K562 (cell line): Measurements from ENCODE around the gene PDE6C. TPM values are rescaled to one million over a fixed set of nuclear protein-coding genes. Genes with fewer than 3 reads are reported as not detected.

Experiments used
- ATAC-seq: fragments of 200-7000 bp; cut with Tn5 transposase; 3 replicates; pipeline ENCODE4 v1.9.1; 2020; ENCODE audit warnings: moderate library complexity
- BruUV-seq: library from RNA; stranded (reverse); fragments of 400-500 nt; replicated peaks from 2 replicates; lab custom pipeline; 2021; lab: Mats Ljungman, UMichigan
- CTCF ChIA-PET: fragments of 300-600 bp; formaldehyde crosslinking; extraction: SDS; loops from one replicate; lab custom pipeline; 2021; ENCODE audit warnings: low intra/inter-chr PET ratio; lab: Yijun Ruan, JAX
- POLR2A ChIA-PET: fragments of 300-600, 350-650 bp; sonication (Branson Sonifier 250); formaldehyde crosslinking; extraction: SDS; loops from one replicate; lab custom pipeline; 2021; ENCODE audit warnings: antibody characterized with exemption, inconsistent platforms; lab: Yijun Ruan, JAX
- DNase-seq, 4 experiments: peaks; one replicate each; pipeline versions ENCODE4 v3.0.0 to v3.0.0-alpha.2; 2011 to 2018; ENCODE audit warnings: low spot score in 3 of 4, mixed read lengths in 3 of 4; ENCODE audit errors: extremely low read depth in 1 of 4
- FAIRE-seq: peaks from 2 replicates; lab custom pipeline; 2011; peaks lifted over from hg19 to GRCh38; lab: Jason Lieb, UNC
- H2AFZ ChIP-seq: 2 replicates; pipeline ENCODE4 v1.6.0; 2011; ENCODE audit warnings: low read depth, low read length, control low read depth, inconsistent platforms
- H3K27ac ChIP-seq: fragments of 200-600 bp; 3 replicates; pipeline ENCODE4 v1.8.0; 2011; ENCODE audit warnings: low read depth, mild to moderate bottlenecking, control low read depth, inconsistent platforms, low read length, moderate library complexity, mixed read lengths; ENCODE audit errors: extremely low read depth
- H3K27me3 ChIP-seq, 2 experiments: fragments of 300-600 bp in 1 of 2; 2 replicates in 1 of 2; 3 replicates in 1 of 2; pipeline versions ENCODE4 v1.6.0 to v1.8.0; 2011; ENCODE audit warnings: inconsistent platforms in 2 of 2, low read length in 2 of 2, mild to moderate bottlenecking in 1 of 2, mixed read lengths in 1 of 2, moderate library complexity in 1 of 2; ENCODE audit not compliant: control insufficient read depth in 2 of 2, insufficient read depth in 2 of 2
- H3K36me3 ChIP-seq: fragments of 300-600 bp; 3 replicates; pipeline ENCODE4 v1.8.0; 2011; ENCODE audit warnings: mild to moderate bottlenecking, low read length, inconsistent platforms; ENCODE audit not compliant: control insufficient read depth, insufficient read depth
- H3K4me1 ChIP-seq, 2 experiments: fragments of 200-600 bp in 1 of 2; replicated peaks in 1 of 2; 2 replicates in 1 of 2; 3 replicates in 1 of 2; pipeline versions ENCODE4 v1.5.1 to v1.8.0; 2011; ENCODE audit warnings: inconsistent platforms in 2 of 2, low read length in 2 of 2, mild to moderate bottlenecking in 1 of 2, mixed read lengths in 1 of 2, moderate library complexity in 1 of 2; ENCODE audit not compliant: control insufficient read depth in 2 of 2, insufficient read depth in 2 of 2
- H3K4me2 ChIP-seq: 2 replicates; pipeline ENCODE4 v1.6.1; 2011; ENCODE audit warnings: low read length, control low read depth, inconsistent platforms, mixed read lengths; ENCODE audit not compliant: insufficient read depth
- H3K4me3 ChIP-seq: fragments of 200-600 bp; sonication (generic), shearing (Covaris generic); 2 replicates; pipeline ENCODE4 v1.5.1; 2016; ENCODE audit warnings: control low read depth, inconsistent platforms
- H3K79me2 ChIP-seq: fragments of 200-600 bp; 3 replicates; pipeline ENCODE4 v1.8.0; 2011; ENCODE audit warnings: low read length, inconsistent platforms; ENCODE audit not compliant: control insufficient read depth, insufficient read depth
- H3K9ac ChIP-seq, 2 experiments: 2 replicates each; pipeline versions ENCODE4 v1.6.0 to v1.6.1; 2011; ENCODE audit warnings: low read depth in 2 of 2, low read length in 2 of 2, control low read depth in 1 of 2, inconsistent platforms in 1 of 2, mild to moderate bottlenecking in 1 of 2, mixed read lengths in 1 of 2; ENCODE audit not compliant: insufficient read depth in 1 of 2
- H3K9me1 ChIP-seq: one replicate; pipeline ENCODE4 v1.6.0; 2011; ENCODE audit warnings: inconsistent platforms, mild to moderate bottlenecking, low read length, moderate library complexity; ENCODE audit not compliant: control insufficient read depth, insufficient read depth
- H3K9me3 ChIP-seq: replicated peaks from 2 replicates; pipeline ENCODE4 v1.5.1; 2011; ENCODE audit warnings: low read depth, low read length, inconsistent platforms; ENCODE audit not compliant: control insufficient read depth, insufficient read depth
- H4K20me1 ChIP-seq: replicated peaks from 2 replicates; pipeline ENCODE4 v1.6.1; 2011; ENCODE audit warnings: low read length, inconsistent platforms, mixed read lengths; ENCODE audit not compliant: control insufficient read depth, insufficient read depth
- CSDE1 ChIP-seq, 2 experiments: fragments of 450-650 bp; IDR thresholded peaks; 2 replicates each; pipeline ENCODE4 v1.6.1; 2016; ENCODE audit warnings: mild to moderate bottlenecking in 1 of 2
- KDM1A ChIP-seq, 2 experiments: fragments of 450-650 bp; IDR thresholded peaks; 2 replicates each; pipeline ENCODE4 v1.6.1; 2016; ENCODE audit warnings: mild to moderate bottlenecking in 2 of 2
- MYNN ChIP-seq, 2 experiments: sonication (generic); formaldehyde crosslinking in 1 of 2; IDR thresholded peaks; 2 replicates each; pipeline versions ENCODE4 v1.5.0 to v1.6.1; 2016 to 2020; ENCODE audit warnings: antibody characterized with exemption in 1 of 2, missing genetic modification reagents in 1 of 2
- RFX1 ChIP-seq: fragments of 450-650 bp; IDR thresholded peaks from 2 replicates; pipeline ENCODE4 v1.6.1; 2016; ENCODE audit warnings: mild to moderate bottlenecking, moderate library complexity
- ZNF431 ChIP-seq: sonication (generic); formaldehyde crosslinking; IDR thresholded peaks from 2 replicates; pipeline ENCODE4 v1.8.0; 2022; ENCODE audit warnings: mild to moderate bottlenecking, missing genetic modification reagents
- ZNF75A ChIP-seq: fragments of 450-650 bp; formaldehyde crosslinking; IDR thresholded peaks from 2 replicates; pipeline ENCODE4 v1.4.0; 2020; ENCODE audit warnings: mild to moderate bottlenecking
- ZNF830 ChIP-seq: fragments of 250-450 bp; sonication (Bioruptor Pico); IDR thresholded peaks from 2 replicates; pipeline ENCODE4 v1.5.0; 2021; ENCODE audit warnings: mild to moderate bottlenecking
- WGBS: fragments of 100-300 bp; shearing (Covaris generic); methylation state at CpG from one replicate; pipeline ENCODE4 v1.1.6; 2016; ENCODE audit warnings: low coverage, mixed read lengths; ENCODE audit not compliant: insufficient coverage; ENCODE audit errors: missing lambda C conversion rate; 5-methylcytosine and 5-hydroxymethylcytosine counted together
- in situ Hi-C: fragments of 300-500 bp; cut with MboI; formaldehyde crosslinking; loops from 4 replicates; pipeline ENCODE4 v1.15.0; 2018; ENCODE audit warnings: inconsistent platforms, mixed read lengths
- intact Hi-C: fragments of 100-400 bp; cut with micrococcal nuclease; formaldehyde crosslinking; loops from 2 replicates; pipeline ENCODE4 v1.14.2; 2022
- polyA plus RNA-seq, 8 experiments: library from polyadenylated mRNA; depleted of rRNA in 4 of 8; stranded (reverse) in 5 of 8; unstranded in 3 of 8; fragments of >200 nt; fragmentation: Nextera tagmentation in 2 of 8; fragmentation: Illumina TruSeq in 1 of 8; extraction: Ambion mirVana in 2 of 8; extraction: Trizol in 1 of 8; gene quantifications; 2 replicates each; pipeline versions ENCODE4 v1.2.1 to v1.2.3, GENCODE V29; 2011 to 2014; ENCODE audit warnings: inconsistent platforms in 1 of 8, missing spikeins in 1 of 8
- total RNA-seq, 7 experiments: library from RNA; depleted of rRNA in 6 of 7; stranded (reverse); fragments of >200 nt in 6 of 7; fragmentation: Illumina TruSeq in 2 of 7; extraction: Trizol in 2 of 7; gene quantifications; 2 replicates each; pipeline versions ENCODE4 v1.2.1 to v1.2.3, GENCODE V29; 2011 to 2021; ENCODE audit warnings: low replicate concordance in 1 of 7
- TF ChIP-seq, protein P1 (sequence below): fragments of 450-650 bp; IDR thresholded peaks from 2 replicates; pipeline ENCODE4 v1.6.1; 2014; ENCODE audit warnings: low read depth, mild to moderate bottlenecking, moderate library complexity, borderline replicate concordance

Gene PDE6C
- total and polyA plus RNA-seq, 9 of the 15 experiments (the other 6 are each of a cell fraction or from before 2014, with no cell fraction given), result not detected

DNA sequence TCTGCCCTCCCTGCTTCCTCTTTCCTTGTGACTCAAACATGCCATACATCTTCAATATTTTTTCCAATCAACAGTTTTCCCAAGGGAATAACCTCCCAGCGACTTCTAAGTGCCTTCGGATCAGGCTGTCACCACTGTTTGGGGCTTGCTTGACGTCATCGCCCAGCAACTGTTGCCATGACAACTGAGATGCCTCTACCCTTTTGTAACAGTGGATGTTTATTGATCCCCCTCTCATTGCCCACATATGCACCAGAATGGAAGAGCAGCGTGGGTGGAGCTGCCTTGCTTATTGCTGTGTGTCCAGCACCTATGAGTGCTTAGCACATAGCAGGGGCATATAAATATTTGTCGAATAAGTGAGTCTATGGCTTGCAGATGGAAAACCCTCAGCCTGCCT is 31.5 kb upstream of the PDE6C start:
- TF ChIP-seq KDM1A (IDR thresholded peaks at IDR 0.05), result no peak
- TF ChIP-seq, protein P1, sequence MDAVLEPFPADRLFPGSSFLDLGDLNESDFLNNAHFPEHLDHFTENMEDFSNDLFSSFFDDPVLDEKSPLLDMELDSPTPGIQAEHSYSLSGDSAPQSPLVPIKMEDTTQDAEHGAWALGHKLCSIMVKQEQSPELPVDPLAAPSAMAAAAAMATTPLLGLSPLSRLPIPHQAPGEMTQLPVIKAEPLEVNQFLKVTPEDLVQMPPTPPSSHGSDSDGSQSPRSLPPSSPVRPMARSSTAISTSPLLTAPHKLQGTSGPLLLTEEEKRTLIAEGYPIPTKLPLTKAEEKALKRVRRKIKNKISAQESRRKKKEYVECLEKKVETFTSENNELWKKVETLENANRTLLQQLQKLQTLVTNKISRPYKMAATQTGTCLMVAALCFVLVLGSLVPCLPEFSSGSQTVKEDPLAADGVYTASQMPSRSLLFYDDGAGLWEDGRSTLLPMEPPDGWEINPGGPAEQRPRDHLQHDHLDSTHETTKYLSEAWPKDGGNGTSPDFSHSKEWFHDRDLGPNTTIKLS, result no peak
- 0 out of 4 replicates have a peak, but pooled peaks of 1 of the 2 experiments have one; percentile 27 for TF ChIP-seq CSDE1 (IDR thresholded peaks at IDR 0.05)
- TF ChIP-seq ZNF431, result no peak
- 0 out of 2 replicates have a peak, but pooled peaks have one; percentile 30 for TF ChIP-seq MYNN (IDR thresholded peaks at IDR 0.05)
- no peak for TF ChIP-seq MYNN (CRISPR knock-in tag; IDR thresholded peaks at IDR 0.05)
- TF ChIP-seq RFX1, result peak; percentile 88
- no peak for TF ChIP-seq ZNF830 (CRISPR knock-in tag)
- TF ChIP-seq ZNF75A (CRISPR knock-in tag), result no peak
- H3K9me3 ChIP-seq, result no peaks in the 10 kb centered on the region
- no peaks in the 10 kb centered on the region for H3K36me3 ChIP-seq
- no TSS peak for BruUV-seq
- ATAC-seq, result no peak
- H3K4me1 ChIP-seq, result no peaks in the 10 kb centered on the region; a peak in 1 of 5 replicates
- no peaks in the 10 kb centered on the region for H3K79me2 ChIP-seq
- no peak overlapping the region for H3K27ac ChIP-seq
- WGBS, result 2% methylated on average over 5 of the region's 6 CpGs
- POLR2A ChIA-PET, result no interaction called here
- no peaks in the 10 kb centered on the region for H4K20me1 ChIP-seq
- no peak overlapping the region for H2AFZ ChIP-seq
- no peak overlapping the region for H3K4me2 ChIP-seq
- H3K9ac ChIP-seq, result no peak overlapping the region
- CTCF ChIA-PET, result no interaction called here
- peaks cover 0 to 10% of the 10 kb centered on the region in 2 experiments; a peak in 3 of 5 replicates for H3K27me3 ChIP-seq
- no peak overlapping the region for H3K4me3 ChIP-seq
- in situ Hi-C loops (no loop called here), intact Hi-C loops (no loop called here)
- peak in 1 of 4 experiments; percentile 11 for DNase-seq
- FAIRE-seq, result no peak
- no peaks in the 10 kb centered on the region for H3K9me1 ChIP-seq
